Mesendoderm (in vitro differentiated cells): Measurements from ENCODE around the gene RPUSD4.

Experiments
- DNase-seq: peaks from one replicate; pipeline ENCODE4 v3.0.0; 2013
- H2AK5ac ChIP-seq: 2 replicates; pipeline ENCODE4 v1.6.1; 2013; ENCODE audit warnings: low read length, inconsistent platforms
- H2BK120ac ChIP-seq: 2 replicates; pipeline ENCODE4 v1.6.1; 2013; ENCODE audit warnings: low read depth, mild to moderate bottlenecking, low read length, moderate library complexity, mixed read lengths
- H2BK15ac ChIP-seq: replicated peaks from 2 replicates; pipeline ENCODE4 v1.6.1; 2013; ENCODE audit warnings: low read depth, mild to moderate bottlenecking, moderate library complexity
- H2BK5ac ChIP-seq: 2 replicates; pipeline ENCODE4 v1.6.1; 2013; ENCODE audit warnings: low read length, inconsistent platforms
- H3K18ac ChIP-seq: 2 replicates; pipeline ENCODE4 v1.6.1; 2013; ENCODE audit warnings: mild to moderate bottlenecking, low read length, mixed read lengths
- H3K23ac ChIP-seq: one replicate; pipeline ENCODE4 v1.6.1; 2013; ENCODE audit warnings: low read length
- H3K27ac ChIP-seq: 2 replicates; pipeline ENCODE4 v1.5.1; 2013; ENCODE audit warnings: low read depth, mild to moderate bottlenecking, inconsistent platforms, low read length, moderate library complexity
- H3K27me3 ChIP-seq: 2 replicates; pipeline ENCODE4 v1.6.1; 2013; ENCODE audit warnings: low read length, control low read depth, mild to moderate bottlenecking, inconsistent platforms; ENCODE audit not compliant: insufficient read depth, poor library complexity
- H3K36me3 ChIP-seq: 2 replicates; pipeline ENCODE4 v1.6.1; 2013; ENCODE audit warnings: low read length, inconsistent platforms; ENCODE audit not compliant: control insufficient read depth, insufficient read depth
- H3K4ac ChIP-seq: one replicate; pipeline ENCODE4 v1.6.1; 2013; ENCODE audit warnings: low read depth, mild to moderate bottlenecking, low read length, moderate library complexity
- H3K4me1 ChIP-seq: 2 replicates; pipeline ENCODE4 v1.6.1; 2013; ENCODE audit warnings: low read depth, low read length, inconsistent platforms; ENCODE audit not compliant: control insufficient read depth
- H3K4me2 ChIP-seq: 2 replicates; pipeline ENCODE4 v1.6.1; 2013; ENCODE audit warnings: low read length
- H3K4me3 ChIP-seq: 2 replicates; pipeline ENCODE4 v1.5.1; 2013; ENCODE audit warnings: mild to moderate bottlenecking, low read length
- H3K56ac ChIP-seq: one replicate; pipeline ENCODE4 v1.6.1; 2013; ENCODE audit warnings: low read length
- H3K79me1 ChIP-seq: 2 replicates; pipeline ENCODE4 v1.6.1; 2013; ENCODE audit warnings: low read length, inconsistent platforms
- H3K79me2 ChIP-seq: 2 replicates; pipeline ENCODE4 v1.6.1; 2013; ENCODE audit warnings: mild to moderate bottlenecking, low read length; ENCODE audit not compliant: control insufficient read depth, insufficient read depth
- H3K9ac ChIP-seq: 2 replicates; pipeline ENCODE4 v1.6.1; 2013; ENCODE audit warnings: low read length, inconsistent platforms
- H4K5ac ChIP-seq: one replicate; pipeline ENCODE4 v1.6.1; 2013; ENCODE audit warnings: low read length
- H4K8ac ChIP-seq: one replicate; pipeline ENCODE4 v1.6.1; 2013; ENCODE audit warnings: low read depth, mild to moderate bottlenecking, control low read depth, low read length, moderate library complexity
- WGBS: extraction: QIAGEN DNeasy Blood & Tissue Kit; methylation state at CpG from one replicate; pipeline ENCODE4 v1.1.7; 2013; ENCODE audit warnings: low lambda C conversion rate, missing lambda C conversion rate; ENCODE audit not compliant: insufficient coverage; ENCODE audit errors: extremely low coverage; 5-methylcytosine and 5-hydroxymethylcytosine counted together

Gene RPUSD4

DNA sequence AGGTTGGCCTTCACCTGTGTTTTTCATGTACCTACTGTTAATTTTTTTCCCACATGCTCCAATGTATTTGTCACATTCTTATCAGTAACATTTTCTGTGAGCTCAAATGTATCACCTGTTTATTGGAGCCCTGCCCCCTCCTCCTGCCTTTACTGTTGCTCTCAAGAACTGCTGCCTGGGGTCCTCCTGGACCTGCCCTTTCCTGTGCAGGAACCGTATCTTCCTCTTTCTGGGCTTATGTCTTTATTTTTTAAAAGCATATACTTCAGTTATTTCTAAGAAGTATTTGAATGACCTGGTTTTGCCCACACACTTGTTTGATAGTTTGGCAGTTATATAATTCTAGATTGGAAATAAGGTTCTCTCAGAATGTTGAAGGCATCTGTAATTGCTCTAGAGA is 6.0 kb upstream of the RPUSD4 start:
- H4K5ac ChIP-seq: no peak overlapping the region
- WGBS: no CpG with 5 or more reads among the region's 1 CpG
- no peak overlapping the region for H3K4ac ChIP-seq
- H3K23ac ChIP-seq: no peak overlapping the region
- H3K4me3 ChIP-seq: no peak overlapping the region
- no peak overlapping the region for H3K27ac ChIP-seq
- H2BK5ac ChIP-seq: no peak overlapping the region
- no peak overlapping the region for H3K4me2 ChIP-seq
- no peak overlapping the region for H3K56ac ChIP-seq
- peaks cover 57% of the 10 kb centered on the region for H3K79me2 ChIP-seq
- no peak overlapping the region for H2AK5ac ChIP-seq
- H3K36me3 ChIP-seq: no peaks in the 10 kb centered on the region
- H2BK120ac ChIP-seq: no peak overlapping the region
- DNase-seq: no peak
- no peaks in the 10 kb centered on the region for H3K27me3 ChIP-seq
- H2BK15ac ChIP-seq: no peak overlapping the region
- H3K9ac ChIP-seq: no peak overlapping the region
- H3K79me1 ChIP-seq: peaks cover 26% of the 10 kb centered on the region
- H3K4me1 ChIP-seq: no peaks in the 10 kb centered on the region
- no peak overlapping the region for H4K8ac ChIP-seq
- no peak overlapping the region for H3K18ac ChIP-seq

- Histone ChIP-seq H3K27ac (no peak overlapping the region), H2AK5ac (no peak overlapping the region), H3K79me2 (peaks cover 54% of the 10 kb centered on the region), H2BK15ac (no peak overlapping the region), H3K4me1 (no peaks in the 10 kb centered on the region), H3K4me2 (no peak overlapping the region), H3K36me3 (no peaks in the 10 kb centered on the region), H3K4me3 (no peak overlapping the region), H3K27me3 (no peaks in the 10 kb centered on the region), H3K56ac (no peak overlapping the region), H3K4ac (no peak overlapping the region), H3K79me1 (peaks cover 23% of the 10 kb centered on the region), H3K9ac (no peak overlapping the region), H2BK5ac (no peak overlapping the region), H4K5ac (no peak overlapping the region), H2BK120ac (no peak overlapping the region), H3K23ac (no peak overlapping the region), H3K18ac (no peak overlapping the region), H4K8ac (no peak overlapping the region)
- WGBS: no CpG with 5 or more reads among the region's 6 CpGs
- no peak for DNase-seq
Measured at GRCh38 chr11:126216526-126217305, 5.3 kb upstream of the RPUSD4 start.

DNA sequence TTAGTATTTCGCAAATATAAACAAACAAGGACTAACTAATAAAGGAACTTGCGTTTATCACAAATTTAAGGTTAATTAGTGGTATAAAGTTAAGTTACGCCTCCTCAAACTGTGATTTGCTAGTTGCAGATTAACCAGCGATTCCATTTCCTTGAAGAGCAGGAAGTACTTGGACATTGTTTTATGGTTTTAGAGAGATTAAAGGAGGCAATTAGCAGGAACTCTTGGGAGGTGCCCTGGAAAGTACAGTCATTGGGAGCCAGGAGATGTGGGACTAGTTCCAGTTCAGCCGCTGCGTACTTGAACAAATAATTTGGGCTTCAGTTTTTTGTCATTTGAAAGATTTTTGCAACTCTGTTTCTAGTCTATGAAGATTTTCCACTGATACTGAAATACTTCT is 3.4 kb upstream of the RPUSD4 start:
- no peaks in the 10 kb centered on the region for H3K4me1 ChIP-seq
- no peak overlapping the region for H2AK5ac ChIP-seq
- H3K4me2 ChIP-seq: no peak overlapping the region
- no peak overlapping the region for H2BK15ac ChIP-seq
- H3K36me3 ChIP-seq: no peaks in the 10 kb centered on the region
- no peak overlapping the region for H3K23ac ChIP-seq
- no peak overlapping the region for H2BK5ac ChIP-seq
- no peak overlapping the region for H3K27ac ChIP-seq
- no peak overlapping the region for H4K5ac ChIP-seq
- H3K4me3 ChIP-seq: no peak overlapping the region
- no peak overlapping the region for H4K8ac ChIP-seq
- peaks cover 21% of the 10 kb centered on the region for H3K79me1 ChIP-seq
- no peak overlapping the region for H2BK120ac ChIP-seq
- no peak overlapping the region for H3K9ac ChIP-seq
- no CpG with 5 or more reads among the region's 6 CpGs for WGBS
- no peak for DNase-seq
- H3K56ac ChIP-seq: no peak overlapping the region
- H3K18ac ChIP-seq: no peak overlapping the region
- no peaks in the 10 kb centered on the region for H3K27me3 ChIP-seq
- H3K79me2 ChIP-seq: peaks cover 53% of the 10 kb centered on the region
- no peak overlapping the region for H3K4ac ChIP-seq

DNA sequence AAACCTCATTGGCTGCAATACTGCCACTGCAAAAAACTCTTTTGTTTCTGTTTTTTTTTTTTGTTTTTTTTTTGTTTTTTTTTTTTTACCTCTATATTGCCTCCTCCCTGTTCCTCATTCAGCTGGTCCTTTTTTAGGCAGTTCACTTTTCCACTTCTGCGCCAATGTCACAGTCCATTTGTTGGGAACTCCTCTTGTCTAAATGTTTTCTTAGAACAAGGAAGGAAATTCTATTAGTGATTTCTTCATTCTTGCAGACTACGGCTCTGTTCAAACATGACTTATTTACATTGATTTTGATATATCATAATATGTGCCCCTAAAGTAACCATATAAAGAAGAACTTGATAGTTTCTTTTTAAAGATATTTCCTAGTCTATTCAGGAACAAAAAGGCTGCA is 3.0 kb upstream of the RPUSD4 start:
- no peaks in the 10 kb centered on the region for H3K36me3 ChIP-seq
- no peak overlapping the region for H3K23ac ChIP-seq
- H3K56ac ChIP-seq: no peak overlapping the region
- H3K4me2 ChIP-seq: no peak overlapping the region
- no peak overlapping the region for H2BK15ac ChIP-seq
- H2BK120ac ChIP-seq: no peak overlapping the region
- H3K4me1 ChIP-seq: no peaks in the 10 kb centered on the region
- whole genome bisulfite sequencing: no CpG with 5 or more reads among the region's 2 CpGs
- H3K4ac ChIP-seq: no peak overlapping the region
- no peaks in the 10 kb centered on the region for H3K27me3 ChIP-seq
- H2BK5ac ChIP-seq: no peak overlapping the region
- no peak overlapping the region for H3K4me3 ChIP-seq
- no peak for DNase-seq
- no peak overlapping the region for H3K27ac ChIP-seq
- no peak overlapping the region for H4K8ac ChIP-seq
- H4K5ac ChIP-seq: no peak overlapping the region
- H3K79me2 ChIP-seq: peaks cover 51% of the 10 kb centered on the region
- H3K9ac ChIP-seq: no peak overlapping the region
- peaks cover 19% of the 10 kb centered on the region for H3K79me1 ChIP-seq
- H3K18ac ChIP-seq: no peak overlapping the region
- H2AK5ac ChIP-seq: no peak overlapping the region

GRCh38 chr11:126212089-126212660 is 725 bp upstream of the RPUSD4 start:
- WGBS: no CpG with 5 or more reads among the region's 15 CpGs
- DNase-seq: peak; percentile 47
- Histone ChIP-seq H3K56ac (peak overlapping the region; percentile 88), H2BK5ac (no peak overlapping the region), H3K9ac (peak overlapping the region; percentile 88), H3K36me3 (peaks cover 2% of the 10 kb centered on the region), H3K4me1 (no peaks in the 10 kb centered on the region), H3K4me2 (peak overlapping the region; percentile 6), H3K27ac (no peak overlapping the region), H2AK5ac (no peak overlapping the region), H3K79me1 (peaks cover 14% of the 10 kb centered on the region), H3K18ac (no peak overlapping the region), H2BK15ac (no peak overlapping the region), H3K23ac (no peak overlapping the region), H3K4me3 (peak overlapping the region; percentile 85), H4K8ac (no peak overlapping the region), H3K27me3 (no peaks in the 10 kb centered on the region), H2BK120ac (no peak overlapping the region), H3K4ac (no peak overlapping the region), H3K79me2 (peaks cover 35% of the 10 kb centered on the region), H4K5ac (no peak overlapping the region)
